Measurements from ENCODE around the gene SMPD3. TPM values are rescaled to one million over a fixed set of nuclear protein-coding genes. Genes with fewer than 3 reads are reported as not detected.

SMPD3 gene
- total RNA-seq, 1 experiment from 2014 or later: 0.17 TPM

- Histone ChIP-seq H3K4me3 (ENCODE audit: low read depth, low read length, poor library complexity, severe bottlenecking) (no peak overlapping the region), H3K36me3 (ENCODE audit: insufficient read depth, low read length, poor library complexity, severe bottlenecking) (no peaks in the 10 kb centered on the region), H3K4me1 (ENCODE audit: insufficient read depth, low read length, poor library complexity, severe bottlenecking) (no peaks in the 10 kb centered on the region), H3K27me3 (replicated peaks; ENCODE audit: insufficient read depth, low read depth, low read length, poor library complexity) (no peaks in the 10 kb centered on the region), H3K9me3 (ENCODE audit: low read depth, low read length, poor library complexity, severe bottlenecking) (no peaks in the 10 kb centered on the region), H3K27ac (ENCODE audit: low read depth, low read length, poor library complexity, severe bottlenecking) (no peak overlapping the region)
- intact Hi-C loops (cut with micrococcal nuclease; ENCODE audit: unreplicated experiment): no loop called here
- TF ChIP-seq CTCF (conservative IDR thresholded peaks at IDR 0.05; ENCODE audit: low read depth, low read length) (no peak), EZH2 (IDR thresholded peaks at IDR 0.05; ENCODE audit: borderline replicate concordance, low read depth, low read length, poor library complexity, severe bottlenecking) (no peak)
- no peak for DNase-seq (ENCODE audit: low spot score)
- ChIA-PET CTCF (no interaction called here), POLR2A (ENCODE audit: low non-redundant PET) (no interaction called here)
- BruUV-seq (replicated peaks): no TSS peak
These were observed 43.3 kb upstream of the SMPD3 start for GRCh38 chr16:68491576-68491950.

GRCh38 chr16:68490829-68491575, 42.7 kb upstream of the SMPD3 start:
- no peaks in the 10 kb centered on the region for H3K4me1 ChIP-seq (ENCODE audit: insufficient read depth, low read length, poor library complexity, severe bottlenecking)
- ChIA-PET CTCF (no interaction called here), POLR2A (ENCODE audit: low non-redundant PET) (no interaction called here)
- intact Hi-C loops (cut with micrococcal nuclease; ENCODE audit: unreplicated experiment): no loop called here
- BruUV-seq (replicated peaks): no TSS peak
- H3K27ac ChIP-seq (ENCODE audit: low read depth, low read length, poor library complexity, severe bottlenecking): no peak overlapping the region
- H3K4me3 ChIP-seq (ENCODE audit: low read depth, low read length, poor library complexity, severe bottlenecking): no peak overlapping the region
- TF ChIP-seq EZH2 (IDR thresholded peaks at IDR 0.05; ENCODE audit: borderline replicate concordance, low read depth, low read length, poor library complexity, severe bottlenecking) (no peak), CTCF (conservative IDR thresholded peaks at IDR 0.05; ENCODE audit: low read depth, low read length) (no peak)
- DNase-seq (ENCODE audit: low spot score): no peak
- H3K27me3 ChIP-seq (replicated peaks; ENCODE audit: insufficient read depth, low read depth, low read length, poor library complexity): no peaks in the 10 kb centered on the region
- H3K9me3 ChIP-seq (ENCODE audit: low read depth, low read length, poor library complexity, severe bottlenecking): no peaks in the 10 kb centered on the region
- H3K36me3 ChIP-seq (ENCODE audit: insufficient read depth, low read length, poor library complexity, severe bottlenecking): no peaks in the 10 kb centered on the region

DNA sequence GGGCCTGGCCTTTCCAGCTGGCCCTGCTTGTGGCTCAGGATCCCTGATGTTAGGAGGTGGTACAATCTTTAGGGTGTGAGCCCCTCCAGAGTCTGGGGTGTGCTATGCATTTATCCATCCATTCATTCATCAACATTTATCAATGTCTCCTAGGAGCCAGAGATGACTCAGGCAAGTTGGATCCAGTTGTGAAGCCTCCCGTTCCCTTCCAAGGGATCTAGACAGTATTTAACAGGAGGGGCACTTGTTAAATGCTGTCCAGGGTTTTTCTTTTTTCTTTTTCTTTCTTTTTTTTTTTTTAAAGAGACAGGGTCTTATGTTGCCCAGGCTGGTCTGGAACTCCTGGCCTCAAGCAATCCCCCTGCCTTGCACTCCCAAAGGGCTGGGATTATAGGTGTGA, 42.0 kb upstream of the SMPD3 start:
- Histone ChIP-seq H3K4me3 (ENCODE audit: low read depth, low read length, poor library complexity, severe bottlenecking) (no peak overlapping the region), H3K36me3 (ENCODE audit: insufficient read depth, low read length, poor library complexity, severe bottlenecking) (no peaks in the 10 kb centered on the region), H3K9me3 (ENCODE audit: low read depth, low read length, poor library complexity, severe bottlenecking) (no peaks in the 10 kb centered on the region), H3K4me1 (ENCODE audit: insufficient read depth, low read length, poor library complexity, severe bottlenecking) (no peaks in the 10 kb centered on the region), H3K27me3 (replicated peaks; ENCODE audit: insufficient read depth, low read depth, low read length, poor library complexity) (no peaks in the 10 kb centered on the region), H3K27ac (ENCODE audit: low read depth, low read length, poor library complexity, severe bottlenecking) (no peak overlapping the region)
- no peak for TF ChIP-seq CTCF (conservative IDR thresholded peaks at IDR 0.05; ENCODE audit: low read depth, low read length)
- TF ChIP-seq EZH2 (IDR thresholded peaks at IDR 0.05; ENCODE audit: borderline replicate concordance, low read depth, low read length, poor library complexity, severe bottlenecking): no peak
- DNase-seq (ENCODE audit: low spot score): no peak
- intact Hi-C loops (cut with micrococcal nuclease; ENCODE audit: unreplicated experiment): no loop called here
- no TSS peak for BruUV-seq (replicated peaks)
- POLR2A ChIA-PET (ENCODE audit: low non-redundant PET): no interaction called here
- CTCF ChIA-PET: no interaction called here
